Measurements from ENCODE around the gene TMEM248.
"Not testable (repeated sequence)": the region's sequence is repeated elsewhere in the genome, so short reads cannot be mapped to it uniquely, and the experiment has no call there.

TMEM248 gene
- total RNA-seq = 107 to 135 (median 112) reads per million in 4 donors

- DNase-seq = peak; percentile 82 to 95 (median 85)
These were observed at the start of gene TMEM248 for GRCh38 chr7:66920769-66921395. Gene TMEM248 (plus strand): TSS chr7:66921225. CDS start chr7:66941866, 20,641 bp downstream.

- no peak for DNase-seq
These were observed 47.5 kb upstream of the TMEM248 start for GRCh38 chr7:66873476-66873875.

GRCh38 chr7:66877577-66878300 lies 43.3 kb upstream of the TMEM248 start:
- peak in 1 of 5 donors; percentile 52 for DNase-seq

- not testable (repeated sequence) for DNase-seq
These were observed 42.7 kb upstream of the TMEM248 start for GRCh38 chr7:66878301-66878685.

GRCh38 chr7:66880053-66880452 lies 41.0 kb upstream of the TMEM248 start:
- no peak for DNase-seq

GRCh38 chr7:66880577-66880976 lies 40.4 kb upstream of the TMEM248 start:
- DNase-seq = not testable (repeated sequence)

GRCh38 chr7:66883716-66884115 lies 37.3 kb upstream of the TMEM248 start:
- DNase-seq = peak in 1 of 5 donors; percentile 21

GRCh38 chr7:66884556-66884955 lies 36.5 kb upstream of the TMEM248 start:
- DNase-seq = not testable (repeated sequence)

GRCh38 chr7:66886152-66886551 lies 34.9 kb upstream of the TMEM248 start:
- DNase-seq = peak in 1 of 5 donors; percentile 28

- DNase-seq = not testable (repeated sequence)
These were observed 32.8 kb upstream of the TMEM248 start for GRCh38 chr7:66888223-66888622.

GRCh38 chr7:66894463-66895080 lies 26.5 kb upstream of the TMEM248 start:
- no peak for DNase-seq

- no peak for DNase-seq
These were observed 24.6 kb upstream of the TMEM248 start for GRCh38 chr7:66896441-66896840.

- no peak for DNase-seq
These were observed 21.3 kb upstream of the TMEM248 start for GRCh38 chr7:66899552-66900280.

GRCh38 chr7:66901941-66902843 lies 18.8 kb upstream of the TMEM248 start:
- no peak for DNase-seq

GRCh38 chr7:66902844-66903180 lies 18.2 kb upstream of the TMEM248 start:
- DNase-seq = no peak

- no peak for DNase-seq
These were observed 17.5 kb upstream of the TMEM248 start for GRCh38 chr7:66903360-66904062.

- DNase-seq = no peak
These were observed 16.9 kb upstream of the TMEM248 start for GRCh38 chr7:66904063-66904593.

GRCh38 chr7:66905278-66905677 lies 15.7 kb upstream of the TMEM248 start:
- DNase-seq = no peak

- no peak for DNase-seq
These were observed 15.3 kb upstream of the TMEM248 start for GRCh38 chr7:66905689-66906088.

GRCh38 chr7:66907731-66908130 lies 13.3 kb upstream of the TMEM248 start:
- no peak for DNase-seq

- not testable (repeated sequence) for DNase-seq
These were observed 12.4 kb upstream of the TMEM248 start for GRCh38 chr7:66908598-66908997.

Data from T-helper 1 cell (primary cell).